Neuronal stem cell (in vitro differentiated cells): ENCODE data around the gene SMAD7.

Experiments
- DNase-seq: peaks from one replicate; pipeline ENCODE4 v3.0.0-alpha.2; 2013; ENCODE audit warnings: low spot score
- H2AFZ ChIP-seq: one replicate; pipeline ENCODE4 v1.6.1; 2013; ENCODE audit warnings: mild to moderate bottlenecking, low read length, inconsistent platforms
- H2AK5ac ChIP-seq: 2 replicates; pipeline ENCODE4 v1.6.1; 2013; ENCODE audit warnings: low read depth, mild to moderate bottlenecking, inconsistent platforms, low read length, moderate library complexity, mixed read lengths
- H2BK120ac ChIP-seq: 2 replicates; pipeline ENCODE4 v1.6.1; 2013; ENCODE audit warnings: low read depth, mild to moderate bottlenecking, inconsistent platforms, low read length, moderate library complexity, mixed read lengths
- H2BK12ac ChIP-seq: one replicate; pipeline ENCODE4 v1.6.1; 2013; ENCODE audit warnings: low read length, inconsistent platforms
- H2BK15ac ChIP-seq: 2 replicates; pipeline ENCODE4 v1.6.1; 2013; ENCODE audit warnings: mild to moderate bottlenecking, low read length, inconsistent platforms, mixed read lengths
- H2BK5ac ChIP-seq: one replicate; pipeline ENCODE4 v1.6.1; 2013; ENCODE audit warnings: inconsistent platforms, mild to moderate bottlenecking, low read length, moderate library complexity
- H3K14ac ChIP-seq: one replicate; pipeline ENCODE4 v1.6.1; 2013; ENCODE audit warnings: low read length, inconsistent platforms
- H3K18ac ChIP-seq: 2 replicates; pipeline ENCODE4 v1.6.1; 2013; ENCODE audit warnings: low read length, inconsistent platforms
- H3K23ac ChIP-seq: 2 replicates; pipeline ENCODE4 v1.6.1; 2013; ENCODE audit warnings: low read depth, mild to moderate bottlenecking, mixed read lengths, low read length, inconsistent platforms; ENCODE audit not compliant: poor library complexity
- H3K27ac ChIP-seq: replicated peaks from 3 replicates; pipeline ENCODE4 v1.5.1; 2013; ENCODE audit warnings: low read length, inconsistent platforms
- H3K27me3 ChIP-seq, 3 experiments: 2 replicates each; pipeline ENCODE4 v1.6.1; 2013; ENCODE audit warnings: low read length in 3 of 3, mild to moderate bottlenecking in 2 of 3, inconsistent platforms in 1 of 3, low read depth in 1 of 3, mixed read lengths in 1 of 3, moderate library complexity in 1 of 3; ENCODE audit not compliant: control insufficient read depth in 3 of 3, insufficient read depth in 3 of 3
- H3K36me3 ChIP-seq, 2 donors: replicated peaks in 1 of 2; 2 replicates each; pipeline ENCODE4 v1.6.1; 2013; ENCODE audit warnings: low read length in 2 of 2; ENCODE audit not compliant: control insufficient read depth in 2 of 2, insufficient read depth in 2 of 2
- H3K4ac ChIP-seq: 2 replicates; pipeline ENCODE4 v1.6.1; 2013; ENCODE audit warnings: inconsistent platforms, mild to moderate bottlenecking, low read length, moderate library complexity
- H3K4me1 ChIP-seq, 2 donors: 1 replicate in 1 of 2; 2 replicates in 1 of 2; pipeline ENCODE4 v1.6.1; 2013; ENCODE audit warnings: low read length in 2 of 2, low read depth in 1 of 2; ENCODE audit not compliant: control insufficient read depth in 2 of 2, insufficient read depth in 1 of 2
- H3K4me2 ChIP-seq: one replicate; pipeline ENCODE4 v1.6.1; 2013; ENCODE audit warnings: mild to moderate bottlenecking, low read length, inconsistent platforms; ENCODE audit not compliant: insufficient read depth, poor library complexity, severe bottlenecking
- H3K4me3 ChIP-seq, 2 donors: 2 replicates each; pipeline ENCODE4 v1.5.1; 2013; ENCODE audit warnings: low read length in 2 of 2, mild to moderate bottlenecking in 2 of 2, inconsistent platforms in 1 of 2, moderate library complexity in 1 of 2
- H3K79me1 ChIP-seq: one replicate; pipeline ENCODE4 v1.6.1; 2013; ENCODE audit warnings: low read depth, mild to moderate bottlenecking, inconsistent platforms, low read length, moderate library complexity
- H3K9ac ChIP-seq: one replicate; pipeline ENCODE4 v1.6.1; 2013; ENCODE audit warnings: mild to moderate bottlenecking, low read depth, low read length, inconsistent platforms; ENCODE audit not compliant: poor library complexity
- H3K9me3 ChIP-seq, 2 donors: replicated peaks in 1 of 2; 2 replicates each; pipeline versions ENCODE3 to v1.6.1; 2013; ENCODE audit warnings: low read length in 2 of 2, mild to moderate bottlenecking in 2 of 2, inconsistent platforms in 1 of 2, low read depth in 1 of 2, mixed read lengths in 1 of 2, moderate library complexity in 1 of 2; ENCODE audit not compliant: control insufficient read depth in 2 of 2, insufficient read depth in 1 of 2
- H4K8ac ChIP-seq: one replicate; pipeline ENCODE4 v1.6.1; 2013; ENCODE audit warnings: low read depth, mild to moderate bottlenecking, inconsistent platforms, low read length, moderate library complexity
- H4K91ac ChIP-seq: one replicate; pipeline ENCODE4 v1.6.1; 2013; ENCODE audit warnings: low read length, low read depth, mild to moderate bottlenecking, inconsistent platforms; ENCODE audit not compliant: poor library complexity
- WGBS, 2 donors: extraction: QIAGEN DNeasy Blood & Tissue Kit; methylation state at CpG; one replicate each; pipeline ENCODE4 v1.1.7; 2013; ENCODE audit warnings: missing lambda C conversion rate in 2 of 2, mixed read lengths in 1 of 2; ENCODE audit not compliant: insufficient read length in 2 of 2, insufficient replicate concordance in 1 of 2; ENCODE audit errors: extremely low coverage in 2 of 2; 5-methylcytosine and 5-hydroxymethylcytosine counted together

Gene SMAD7

DNA sequence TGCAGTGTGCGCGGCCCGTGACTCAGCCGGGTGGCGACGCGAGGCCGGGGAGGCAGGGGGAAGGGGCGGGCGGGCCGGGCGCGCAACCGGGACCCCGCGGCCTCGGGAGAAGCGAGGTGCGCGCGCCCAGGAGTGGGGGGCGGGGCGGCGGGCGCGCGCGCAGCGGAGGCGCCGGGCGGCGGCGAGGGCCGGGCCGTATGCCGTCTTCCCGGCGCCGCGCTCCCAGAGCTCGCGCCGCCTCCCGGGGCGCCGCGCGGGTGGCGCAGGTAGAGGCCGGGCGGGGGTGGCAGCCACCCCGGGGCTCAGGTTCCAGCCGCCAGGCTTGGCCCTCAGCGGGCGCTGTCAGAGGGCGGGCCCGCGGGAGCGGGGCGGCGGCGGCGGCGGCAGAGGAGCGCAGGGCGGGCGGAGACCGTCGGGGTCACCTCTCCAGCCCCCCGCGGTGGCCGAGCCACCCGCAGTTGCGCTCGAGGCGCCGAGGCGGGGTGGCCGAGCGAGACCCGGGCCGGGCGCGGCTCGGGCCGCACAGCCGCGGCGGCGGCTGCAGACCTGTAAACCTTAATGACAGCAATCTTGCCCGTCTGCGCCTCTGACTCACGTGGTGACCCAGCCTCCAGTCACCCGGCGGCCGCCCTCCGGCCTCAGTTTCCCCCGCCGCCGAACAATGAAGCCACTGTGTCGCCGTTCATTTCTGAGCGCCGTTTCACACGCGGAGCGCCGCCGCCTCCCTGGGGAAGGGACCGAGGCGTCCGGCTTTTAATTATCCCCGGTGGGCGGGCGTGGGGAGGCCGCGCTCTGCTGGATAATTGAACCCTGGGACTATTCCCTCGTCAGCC, 25.3 kb upstream of the SMAD7 start:
- peak; percentile 62 for DNase-seq

DNA sequence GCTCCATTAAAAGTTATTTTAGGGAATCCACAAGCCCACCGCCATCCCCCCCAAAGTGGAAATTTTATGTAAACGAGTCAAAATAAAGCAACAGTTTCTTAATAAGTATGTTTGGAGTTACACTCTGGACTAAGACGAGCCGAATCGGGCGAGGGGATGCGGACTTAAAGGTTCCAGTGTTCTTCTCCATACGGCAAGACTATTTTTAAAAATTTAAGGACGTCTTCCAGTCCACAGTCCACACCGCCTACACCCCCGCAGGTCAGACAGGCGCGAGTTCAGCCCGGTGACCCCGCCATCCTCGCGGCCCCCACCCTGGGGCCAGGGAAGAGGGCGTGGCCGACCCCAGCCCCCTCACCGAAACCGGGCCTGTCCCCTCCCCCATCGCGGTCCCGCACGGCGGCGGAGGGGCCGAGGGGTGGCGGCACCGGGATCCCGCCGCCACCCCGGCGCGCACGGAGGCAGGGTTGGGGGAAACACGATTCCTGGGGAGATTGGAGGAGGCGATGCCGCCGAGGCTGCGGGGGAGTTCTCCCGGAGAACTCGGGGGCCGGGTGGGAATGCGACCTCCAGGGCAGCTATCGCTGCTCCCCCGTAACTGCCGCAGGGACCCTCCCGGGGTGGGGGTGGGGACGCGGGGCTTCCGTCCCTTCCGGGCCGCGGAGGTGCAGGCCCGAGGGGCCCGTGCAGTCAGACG, 24.5 kb upstream of the SMAD7 start:
- WGBS, 2 donors = no CpG with 5 or more reads among the region's 58 CpGs
- no peak overlapping the region for H2BK12ac ChIP-seq
- peak overlapping the region; percentile 47 for H2BK15ac ChIP-seq
- H2BK120ac ChIP-seq = no peak overlapping the region
- H2BK5ac ChIP-seq = no peak overlapping the region
- H3K36me3 ChIP-seq = no peaks in the 10 kb centered on the region
- peak overlapping the region; percentile 91 for H3K4me2 ChIP-seq
- H3K4me3 ChIP-seq = peak overlapping the region; percentile 49 to 87
- H3K79me1 ChIP-seq = no peaks in the 10 kb centered on the region
- no peak overlapping the region for H4K91ac ChIP-seq
- H3K27me3 ChIP-seq = peaks cover 3 to 60% (median 35%) of the 10 kb centered on the region in 3 experiments
- peaks cover 6 to 13% of the 10 kb centered on the region in 2 donors for H3K4me1 ChIP-seq
- H2AK5ac ChIP-seq = peak overlapping the region; percentile 36
- H3K23ac ChIP-seq = peak overlapping the region; percentile 98
- H3K14ac ChIP-seq = no peak overlapping the region
- peak overlapping the region; percentile 96 for H2AFZ ChIP-seq
- H3K4ac ChIP-seq = no peak overlapping the region
- peak overlapping the region; percentile 70 for H3K9ac ChIP-seq
- no peak overlapping the region for H3K27ac ChIP-seq
- no peak for DNase-seq
- peaks cover 0 to 8% of the 10 kb centered on the region in 2 donors for H3K9me3 ChIP-seq
- no peak overlapping the region for H4K8ac ChIP-seq
- peak overlapping the region; percentile 94 for H3K18ac ChIP-seq

More for the DNA sequence above, 25.3 kb upstream of the SMAD7 start:
- peak overlapping the region; percentile 49 to 87 for H3K4me3 ChIP-seq
- H2AK5ac ChIP-seq = no peak overlapping the region
- H4K91ac ChIP-seq = no peak overlapping the region
- no peak overlapping the region for H2BK12ac ChIP-seq
- peaks cover 0 to 8% of the 10 kb centered on the region in 2 donors for H3K9me3 ChIP-seq
- H2AFZ ChIP-seq = peak overlapping the region; percentile 96
- no CpG with 5 or more reads among the region's 119 CpGs for WGBS, 2 donors
- peak overlapping the region; percentile 91 for H3K4me2 ChIP-seq
- no peaks in the 10 kb centered on the region for H3K36me3 ChIP-seq
- no peak overlapping the region for H2BK120ac ChIP-seq
- no peaks in the 10 kb centered on the region for H3K79me1 ChIP-seq
- no peak overlapping the region for H3K27ac ChIP-seq
- H2BK15ac ChIP-seq = no peak overlapping the region
- H4K8ac ChIP-seq = no peak overlapping the region
- no peak overlapping the region for H3K14ac ChIP-seq
- peak overlapping the region; percentile 94 for H3K18ac ChIP-seq
- peak overlapping the region; percentile 40 for H3K9ac ChIP-seq
- H3K4ac ChIP-seq = no peak overlapping the region
- peak overlapping the region; percentile 98 for H3K23ac ChIP-seq
- H2BK5ac ChIP-seq = no peak overlapping the region
- H3K4me1 ChIP-seq = peaks cover 6 to 13% of the 10 kb centered on the region in 2 donors
- H3K27me3 ChIP-seq = peaks cover 3 to 62% (median 35%) of the 10 kb centered on the region in 3 experiments

DNA sequence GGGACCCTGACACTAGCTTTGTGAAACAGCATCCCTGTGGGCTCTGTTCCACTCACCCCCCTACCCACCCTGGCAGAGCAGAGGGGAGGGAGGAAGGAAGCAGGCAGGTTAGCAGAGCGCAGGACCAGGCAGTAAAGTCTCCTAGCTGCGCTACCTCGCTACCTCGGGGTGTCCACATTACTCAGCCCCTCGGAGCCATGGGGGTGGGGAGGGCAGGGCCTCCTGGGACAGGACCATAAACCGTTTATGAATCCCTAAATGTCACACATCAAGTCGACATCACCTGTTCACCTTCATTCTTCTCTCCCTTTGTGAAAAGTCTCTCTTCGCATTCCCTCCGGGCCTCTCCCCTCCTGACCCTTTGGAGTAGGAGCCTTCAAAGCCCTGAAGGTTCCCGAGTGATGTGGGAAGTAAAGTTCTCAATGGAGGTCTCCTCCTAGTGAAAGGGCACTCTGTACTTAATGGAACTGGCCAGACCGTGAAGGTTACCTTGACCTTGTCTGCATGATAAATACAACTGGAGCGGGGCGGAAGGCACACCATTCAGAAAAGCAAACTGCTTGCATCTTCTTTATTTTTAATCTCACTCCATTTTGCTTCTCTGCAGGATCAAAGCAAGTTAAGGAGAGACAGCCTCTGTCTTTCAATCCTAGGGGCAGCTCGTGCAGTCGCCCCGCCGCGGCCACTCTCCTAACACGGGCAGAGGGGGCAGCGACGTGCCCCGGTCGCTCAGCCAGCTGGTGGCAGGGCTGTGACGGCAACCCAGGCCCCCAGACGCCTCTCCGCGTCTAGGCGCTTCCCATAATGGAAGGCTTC, 23.7 kb upstream of the SMAD7 start:
- Histone ChIP-seq H2AFZ (peak overlapping the region; percentile 96), H2BK12ac (no peak overlapping the region), H3K9ac (peak overlapping the region; percentile 44), H2BK15ac (no peak overlapping the region), H3K27me3 (peaks cover 3 to 60% (median 35%) of the 10 kb centered on the region in 3 experiments), H3K23ac (no peak overlapping the region), H3K4me3 (peak overlapping the region in 1 of 2 donors; percentile 87), H3K4ac (no peak overlapping the region), H3K36me3 (no peaks in the 10 kb centered on the region), H2BK120ac (no peak overlapping the region), H3K18ac (no peak overlapping the region), H2BK5ac (no peak overlapping the region), H3K14ac (no peak overlapping the region), H3K79me1 (no peaks in the 10 kb centered on the region), H3K4me2 (peak overlapping the region; percentile 91), H2AK5ac (no peak overlapping the region), H4K8ac (no peak overlapping the region), H3K9me3 (peaks cover 0 to 8% of the 10 kb centered on the region in 2 donors), H3K27ac (no peak overlapping the region), H3K4me1 (peaks cover 6 to 8% of the 10 kb centered on the region in 2 donors), H4K91ac (no peak overlapping the region)
- no CpG with 5 or more reads among the region's 28 CpGs for whole genome bisulfite sequencing, 2 donors
- no peak for DNase-seq
